CD4-positive, CD25-positive, alpha-beta regulatory T cell (primary cell): ENCODE data around the gene CD300LG. TPM values are rescaled to one million over a fixed set of nuclear protein-coding genes. Genes with fewer than 3 reads are reported as not detected.

ENCODE experiments used
- ATAC-seq, 2 donors: fragments of 150-1000 bp; cut with Tn5 transposase; one replicate each; pipeline ENCODE4 v1.10.0; 2021; ENCODE audit warnings: low read depth in 2 of 2, moderate number of reproducible peaks in 2 of 2, moderate library complexity in 1 of 2
- DNase-seq, 3 donors: peaks; one replicate each; pipeline versions ENCODE4 v3.0.0 to v3.0.0-alpha.2; 2012 to 2022; ENCODE audit warnings: mixed read lengths in 1 of 3
- H3K27ac ChIP-seq: one replicate; pipeline ENCODE4 v1.7.0; 2013; ENCODE audit warnings: mild to moderate bottlenecking, low read length; ENCODE audit not compliant: insufficient read depth, poor library complexity, severe bottlenecking
- H3K27me3 ChIP-seq: one replicate; pipeline ENCODE4 v1.7.0; 2013; ENCODE audit warnings: low read length; ENCODE audit not compliant: control insufficient read depth, insufficient read depth
- H3K36me3 ChIP-seq: one replicate; pipeline ENCODE4 v1.7.0; 2013; ENCODE audit warnings: mild to moderate bottlenecking, low read length, moderate library complexity; ENCODE audit not compliant: control insufficient read depth, insufficient read depth
- H3K4me1 ChIP-seq: 2 replicates; pipeline ENCODE4 v1.7.0; 2013; ENCODE audit warnings: mild to moderate bottlenecking, low read length; ENCODE audit not compliant: insufficient read depth, control insufficient read depth, poor library complexity, severe bottlenecking
- H3K4me3 ChIP-seq: one replicate; pipeline ENCODE4 v1.7.0; 2013; ENCODE audit warnings: low read depth, mild to moderate bottlenecking, low read length, moderate library complexity
- H3K9me3 ChIP-seq, 2 experiments: 1 replicate in 1 of 2; 2 replicates in 1 of 2; pipeline ENCODE4 v1.7.0; 2013; ENCODE audit warnings: low read length in 2 of 2, mild to moderate bottlenecking in 1 of 2, moderate library complexity in 1 of 2; ENCODE audit not compliant: control insufficient read depth in 2 of 2
- H3K27ac Mint-ChIP-seq, 3 donors: one replicate each; pipeline ENCODE4 v1.8.0; 2020 to 2022; ENCODE audit warnings: mild to moderate bottlenecking in 3 of 3, mixed read lengths in 3 of 3, moderate library complexity in 2 of 3
- H3K27me3 Mint-ChIP-seq: one replicate; pipeline ENCODE4 v1.8.0; 2022; ENCODE audit warnings: mild to moderate bottlenecking, mixed read lengths
- H3K36me3 Mint-ChIP-seq: one replicate; pipeline ENCODE4 v1.8.0; 2020; ENCODE audit warnings: mixed read lengths
- H3K4me1 Mint-ChIP-seq, 4 donors: one replicate each; pipeline ENCODE4 v1.8.0; 2020 to 2022; ENCODE audit warnings: mixed read lengths in 4 of 4, mild to moderate bottlenecking in 1 of 4
- H3K4me3 Mint-ChIP-seq, 4 donors: one replicate each; pipeline ENCODE4 v1.8.0; 2020 to 2022; ENCODE audit warnings: mild to moderate bottlenecking in 4 of 4, mixed read lengths in 4 of 4, moderate library complexity in 3 of 4
- H3K9me3 Mint-ChIP-seq, 7 donors: one replicate each; pipeline ENCODE4 v1.8.0; 2020 to 2022; ENCODE audit warnings: mixed read lengths in 7 of 7, mild to moderate bottlenecking in 3 of 7, moderate library complexity in 2 of 7
- polyA plus RNA-seq, 4 donors: library from polyadenylated mRNA; unstranded; fragments of 300-500 nt; fragmentation: Illumina TruSeq; gene quantifications; one replicate each; pipeline ENCODE4 v1.2.3, GENCODE V29; 2021
- total RNA-seq: library from RNA; stranded (reverse); gene quantifications from one replicate; pipeline ENCODE4 v1.2.3, GENCODE V29; 2022

The CD300LG gene
- total and polyA plus RNA-seq, 5 donors from 2014 or later, result not detected

GRCh38 chr17:43809121-43809520 lies 37.9 kb upstream of the CD300LG start:
- no peaks in the 10 kb centered on the region for H3K4me1 ChIP-seq
- no peak for DNase-seq
- Mint-ChIP-seq H3K27ac (no peak overlapping the region), H3K36me3 (no peaks in the 10 kb centered on the region), H3K9me3 (no peaks in the 10 kb centered on the region), H3K4me1 (no peaks in the 10 kb centered on the region), H3K4me3 (no peak overlapping the region), H3K27me3 (peaks cover 33% of the 10 kb centered on the region)
- H3K27me3 ChIP-seq, result peaks cover 12% of the 10 kb centered on the region
- H3K4me3 ChIP-seq, result no peak overlapping the region
- H3K9me3 ChIP-seq, result no peaks in the 10 kb centered on the region
- H3K36me3 ChIP-seq, result no peaks in the 10 kb centered on the region
- no peak overlapping the region for H3K27ac ChIP-seq
- no peak for ATAC-seq

GRCh38 chr17:43810226-43810715 lies 36.7 kb upstream of the CD300LG start:
- no peak for DNase-seq
- H3K4me3 ChIP-seq, result no peak overlapping the region
- Mint-ChIP-seq H3K4me1 (no peaks in the 10 kb centered on the region), H3K27ac (no peak overlapping the region), H3K4me3 (no peak overlapping the region), H3K9me3 (no peaks in the 10 kb centered on the region), H3K27me3 (peaks cover 36% of the 10 kb centered on the region), H3K36me3 (no peaks in the 10 kb centered on the region)
- H3K4me1 ChIP-seq, result no peaks in the 10 kb centered on the region
- no peaks in the 10 kb centered on the region for H3K36me3 ChIP-seq
- no peaks in the 10 kb centered on the region for H3K9me3 ChIP-seq
- H3K27me3 ChIP-seq, result peaks cover 8% of the 10 kb centered on the region
- no peak for ATAC-seq
- no peak overlapping the region for H3K27ac ChIP-seq

- ATAC-seq (no peak), DNase-seq (no peak)
- Mint-ChIP-seq H3K36me3 (no peaks in the 10 kb centered on the region), H3K4me1 (no peaks in the 10 kb centered on the region), H3K27me3 (peaks cover 30% of the 10 kb centered on the region), H3K9me3 (no peaks in the 10 kb centered on the region), H3K4me3 (no peak overlapping the region), H3K27ac (peak overlapping the region in 1 of 3 donors; percentile 4)
- Histone ChIP-seq H3K9me3 (no peaks in the 10 kb centered on the region), H3K4me3 (no peak overlapping the region), H3K27me3 (peaks cover 6% of the 10 kb centered on the region), H3K27ac (no peak overlapping the region), H3K4me1 (no peaks in the 10 kb centered on the region), H3K36me3 (no peaks in the 10 kb centered on the region)
Measured at GRCh38 chr17:43810823-43811222, 36.2 kb upstream of the CD300LG start.

GRCh38 chr17:43812396-43813265 lies 34.3 kb upstream of the CD300LG start:
- DNase-seq (no peak), ATAC-seq (no peak)
- Histone ChIP-seq H3K36me3 (no peaks in the 10 kb centered on the region), H3K4me3 (no peak overlapping the region), H3K27ac (no peak overlapping the region), H3K27me3 (peaks cover 6% of the 10 kb centered on the region), H3K9me3 (no peaks in the 10 kb centered on the region), H3K4me1 (no peaks in the 10 kb centered on the region)
- Mint-ChIP-seq H3K4me3 (no peak overlapping the region), H3K4me1 (no peaks in the 10 kb centered on the region), H3K36me3 (no peaks in the 10 kb centered on the region), H3K9me3 (no peaks in the 10 kb centered on the region), H3K27me3 (peaks cover 21% of the 10 kb centered on the region), H3K27ac (no peak overlapping the region)

GRCh38 chr17:43813386-43813785 lies 33.6 kb upstream of the CD300LG start:
- H3K27ac Mint-ChIP-seq, result no peak overlapping the region
- no peaks in the 10 kb centered on the region for H3K9me3 ChIP-seq
- H3K9me3 Mint-ChIP-seq, result no peaks in the 10 kb centered on the region
- H3K36me3 ChIP-seq, result no peaks in the 10 kb centered on the region
- H3K27me3 ChIP-seq, result peaks cover 4% of the 10 kb centered on the region
- no peak overlapping the region for H3K27ac ChIP-seq
- H3K4me1 ChIP-seq, result no peaks in the 10 kb centered on the region
- H3K27me3 Mint-ChIP-seq, result peaks cover 21% of the 10 kb centered on the region
- H3K36me3 Mint-ChIP-seq, result no peaks in the 10 kb centered on the region
- no peak overlapping the region for H3K4me3 ChIP-seq
- ATAC-seq, result no peak
- no peaks in the 10 kb centered on the region for H3K4me1 Mint-ChIP-seq
- no peak for DNase-seq
- no peak overlapping the region for H3K4me3 Mint-ChIP-seq

- H3K4me3 ChIP-seq, result no peak overlapping the region
- H3K27ac Mint-ChIP-seq, result no peak overlapping the region
- H3K36me3 ChIP-seq, result no peaks in the 10 kb centered on the region
- H3K4me3 Mint-ChIP-seq, result no peak overlapping the region
- no peaks in the 10 kb centered on the region for H3K9me3 Mint-ChIP-seq
- no peaks in the 10 kb centered on the region for H3K4me1 ChIP-seq
- H3K36me3 Mint-ChIP-seq, result no peaks in the 10 kb centered on the region
- H3K27me3 ChIP-seq, result peaks cover 4% of the 10 kb centered on the region
- H3K27me3 Mint-ChIP-seq, result peaks cover 21% of the 10 kb centered on the region
- no peaks in the 10 kb centered on the region for H3K4me1 Mint-ChIP-seq
- no peak overlapping the region for H3K27ac ChIP-seq
- DNase-seq (no peak), ATAC-seq (no peak)
- H3K9me3 ChIP-seq, result no peaks in the 10 kb centered on the region
Measured at GRCh38 chr17:43814026-43814425, 33.0 kb upstream of the CD300LG start.

- H3K4me3 Mint-ChIP-seq, result no peak overlapping the region
- H3K4me1 Mint-ChIP-seq, result no peaks in the 10 kb centered on the region
- peaks cover 21% of the 10 kb centered on the region for H3K27me3 Mint-ChIP-seq
- no peak overlapping the region for H3K27ac ChIP-seq
- no peaks in the 10 kb centered on the region for H3K4me1 ChIP-seq
- DNase-seq (no peak), ATAC-seq (no peak)
- H3K27ac Mint-ChIP-seq, result no peak overlapping the region
- no peaks in the 10 kb centered on the region for H3K9me3 ChIP-seq
- no peaks in the 10 kb centered on the region for H3K36me3 ChIP-seq
- H3K9me3 Mint-ChIP-seq, result no peaks in the 10 kb centered on the region
- H3K27me3 ChIP-seq, result peaks cover 4% of the 10 kb centered on the region
- H3K4me3 ChIP-seq, result no peak overlapping the region
- no peaks in the 10 kb centered on the region for H3K36me3 Mint-ChIP-seq
Measured at GRCh38 chr17:43814714-43815113, 32.3 kb upstream of the CD300LG start.
